DND-41 (cell line): ENCODE measurements around the gene NRL.

Experiments used
- ATAC-seq: fragments of 200-7000 bp; cut with Tn5 transposase; 3 replicates; pipeline ENCODE4 v1.9.1; 2021; ENCODE audit warnings: low read depth; ENCODE audit not compliant: insufficient read depth
- DNase-seq: peaks from one replicate; pipeline ENCODE4 v3.0.0-alpha.2; 2020
- H2AFZ ChIP-seq: 2 replicates; pipeline ENCODE4 v1.6.0; 2012; ENCODE audit warnings: low read depth, low read length
- H3K27ac ChIP-seq: 2 replicates; pipeline ENCODE4 v1.5.1; 2012; ENCODE audit warnings: low read length, inconsistent platforms
- H3K27me3 ChIP-seq: fragments of 200-600 bp; sonication (generic); 2 replicates; pipeline ENCODE4 v1.6.0; 2012; ENCODE audit warnings: low read length, mild to moderate bottlenecking, inconsistent platforms; ENCODE audit not compliant: insufficient read depth, poor library complexity
- H3K36me3 ChIP-seq: 2 replicates; pipeline ENCODE4 v1.5.1; 2012; ENCODE audit warnings: low read length, inconsistent platforms; ENCODE audit not compliant: insufficient read depth
- H3K4me1 ChIP-seq: 2 replicates; pipeline ENCODE4 v1.5.1; 2012; ENCODE audit warnings: mild to moderate bottlenecking, low read length; ENCODE audit not compliant: insufficient read depth
- H3K4me2 ChIP-seq: 2 replicates; pipeline ENCODE4 v1.6.0; 2012; ENCODE audit warnings: mild to moderate bottlenecking, moderate library complexity, low read length, inconsistent platforms; ENCODE audit not compliant: insufficient read depth
- H3K4me3 ChIP-seq, 2 experiments: fragments of 200-600 bp in 1 of 2; shearing (Covaris generic) in 1 of 2; 2 replicates each; pipeline ENCODE4 v1.5.1; 2012 to 2016; ENCODE audit warnings: inconsistent platforms in 2 of 2, low read length in 2 of 2, mild to moderate bottlenecking in 2 of 2, low read depth in 1 of 2, moderate library complexity in 1 of 2
- H3K79me2 ChIP-seq: 2 replicates; pipeline ENCODE4 v1.6.0; 2012; ENCODE audit warnings: low read length, inconsistent platforms; ENCODE audit not compliant: insufficient read depth
- H3K9ac ChIP-seq: 2 replicates; pipeline ENCODE4 v1.6.0; 2012; ENCODE audit warnings: low read depth, mild to moderate bottlenecking, inconsistent platforms, low read length, moderate library complexity
- H3K9me3 ChIP-seq: 2 replicates; pipeline ENCODE4 v1.5.1; 2012; ENCODE audit warnings: low read length, moderate library complexity, mild to moderate bottlenecking, inconsistent platforms; ENCODE audit not compliant: insufficient read depth, severe bottlenecking
- H4K20me1 ChIP-seq: 2 replicates; pipeline ENCODE4 v1.6.0; 2012; ENCODE audit warnings: low read length; ENCODE audit not compliant: insufficient read depth
- CTCF ChIP-seq: IDR thresholded peaks from 2 replicates; pipeline ENCODE4 v1.5.1; 2012; ENCODE audit warnings: borderline replicate concordance, low read length, moderate library complexity, mild to moderate bottlenecking; ENCODE audit not compliant: poor library complexity, severe bottlenecking; ENCODE audit errors: extremely low read depth
- EZH2 ChIP-seq: IDR thresholded peaks from 3 replicates; pipeline ENCODE4 v1.6.1; 2012; ENCODE audit warnings: borderline replicate concordance, low read depth, mild to moderate bottlenecking, moderate library complexity, low read length, inconsistent platforms; ENCODE audit not compliant: severe bottlenecking

The NRL gene

GRCh38 chr14:24058951-24059475, 55.7 kb downstream of the NRL start:
- ATAC-seq (no peak), DNase-seq (no peak)
- no peak for TF ChIP-seq CTCF
- no peak for TF ChIP-seq EZH2
- no peaks in the 10 kb centered on the region for H4K20me1 ChIP-seq
- no peaks in the 10 kb centered on the region for H3K79me2 ChIP-seq
- no peak overlapping the region for H3K4me3 ChIP-seq
- no peaks in the 10 kb centered on the region for H3K4me1 ChIP-seq
- no peaks in the 10 kb centered on the region for H3K9me3 ChIP-seq
- H3K36me3 ChIP-seq = no peaks in the 10 kb centered on the region
- no peak overlapping the region for H3K27ac ChIP-seq
- no peak overlapping the region for H3K9ac ChIP-seq
- H3K27me3 ChIP-seq = no peaks in the 10 kb centered on the region
- H3K4me2 ChIP-seq = no peak overlapping the region
- no peak overlapping the region for H2AFZ ChIP-seq

DNA sequence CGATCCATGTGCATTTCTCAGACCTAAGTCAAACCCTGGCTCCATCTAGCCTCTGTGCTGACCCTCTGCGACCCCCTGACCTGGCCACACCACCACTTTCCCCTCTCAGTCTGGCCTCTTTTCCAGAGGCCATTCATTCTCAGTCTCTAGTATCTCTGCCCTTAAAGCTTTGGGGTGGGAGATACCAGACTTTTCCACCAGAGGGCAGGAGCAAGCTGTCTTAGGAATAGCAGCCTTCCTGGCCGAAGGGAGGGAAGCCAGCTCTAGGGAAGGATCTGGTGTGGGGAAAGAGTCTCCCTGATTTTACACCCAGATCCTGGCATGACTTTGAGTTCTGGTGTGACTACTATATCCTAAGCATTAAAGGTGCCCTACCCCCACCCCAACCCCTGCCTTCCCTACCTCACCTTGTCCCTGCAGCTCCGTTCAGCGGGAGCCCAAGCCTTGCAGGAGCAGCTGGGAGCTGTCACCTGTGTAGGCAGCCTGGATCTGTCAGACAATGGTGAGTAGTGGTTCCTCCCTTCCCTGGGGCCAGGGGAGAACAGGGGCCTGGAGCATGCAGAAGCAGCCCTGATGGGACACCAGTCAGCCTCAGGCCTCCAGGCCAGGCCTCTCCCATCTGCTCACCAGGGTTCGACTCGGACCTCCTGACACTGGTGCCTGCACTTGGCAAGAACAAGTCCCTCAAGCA, 56.3 kb downstream of the NRL start:
- Histone ChIP-seq H2AFZ (peak overlapping the region; percentile 22; the same call in 1 of the 2 replicates), H3K9ac (no peak overlapping the region), H3K4me1 (no peaks in the 10 kb centered on the region), H3K79me2 (no peaks in the 10 kb centered on the region), H3K36me3 (no peaks in the 10 kb centered on the region), H3K27me3 (no peaks in the 10 kb centered on the region), H3K9me3 (no peaks in the 10 kb centered on the region), H3K4me3 (no peak overlapping the region), H3K27ac (0 out of 2 replicates have a peak overlapping the region, but pooled peaks have one; percentile 37), H3K4me2 (no peak overlapping the region), H4K20me1 (no peaks in the 10 kb centered on the region)
- peak; percentile 97 for TF ChIP-seq CTCF
- TF ChIP-seq EZH2 = no peak
- peak; percentile 88 for ATAC-seq
- peak; percentile 78 for DNase-seq

GRCh38 chr14:24057867-24058259, 56.9 kb downstream of the NRL start:
- Histone ChIP-seq H3K79me2 (no peaks in the 10 kb centered on the region), H3K9ac (no peak overlapping the region), H3K27ac (no peak overlapping the region), H4K20me1 (no peaks in the 10 kb centered on the region), H3K9me3 (no peaks in the 10 kb centered on the region), H2AFZ (no peak overlapping the region), H3K4me2 (no peak overlapping the region), H3K36me3 (no peaks in the 10 kb centered on the region), H3K27me3 (no peaks in the 10 kb centered on the region), H3K4me3 (no peak overlapping the region), H3K4me1 (peaks cover 4% of the 10 kb centered on the region)
- no peak for TF ChIP-seq CTCF
- no peak for TF ChIP-seq EZH2
- DNase-seq (no peak), ATAC-seq (peak; percentile 53)
